ENCODE measurements around the gene NDUFA7. TPM values are rescaled to one million over a fixed set of nuclear protein-coding genes. Genes with fewer than 3 reads are reported as not detected.
A peak's percentile ranks its signal among the peaks of the same experiment; 100 is the strongest.

NDUFA7 gene
- total and polyA plus RNA-seq, 2 of the 13 experiments (the other 11 are each of a cell fraction or from before 2014, with no cell fraction given): 64.5 to 71.5 TPM

DNA sequence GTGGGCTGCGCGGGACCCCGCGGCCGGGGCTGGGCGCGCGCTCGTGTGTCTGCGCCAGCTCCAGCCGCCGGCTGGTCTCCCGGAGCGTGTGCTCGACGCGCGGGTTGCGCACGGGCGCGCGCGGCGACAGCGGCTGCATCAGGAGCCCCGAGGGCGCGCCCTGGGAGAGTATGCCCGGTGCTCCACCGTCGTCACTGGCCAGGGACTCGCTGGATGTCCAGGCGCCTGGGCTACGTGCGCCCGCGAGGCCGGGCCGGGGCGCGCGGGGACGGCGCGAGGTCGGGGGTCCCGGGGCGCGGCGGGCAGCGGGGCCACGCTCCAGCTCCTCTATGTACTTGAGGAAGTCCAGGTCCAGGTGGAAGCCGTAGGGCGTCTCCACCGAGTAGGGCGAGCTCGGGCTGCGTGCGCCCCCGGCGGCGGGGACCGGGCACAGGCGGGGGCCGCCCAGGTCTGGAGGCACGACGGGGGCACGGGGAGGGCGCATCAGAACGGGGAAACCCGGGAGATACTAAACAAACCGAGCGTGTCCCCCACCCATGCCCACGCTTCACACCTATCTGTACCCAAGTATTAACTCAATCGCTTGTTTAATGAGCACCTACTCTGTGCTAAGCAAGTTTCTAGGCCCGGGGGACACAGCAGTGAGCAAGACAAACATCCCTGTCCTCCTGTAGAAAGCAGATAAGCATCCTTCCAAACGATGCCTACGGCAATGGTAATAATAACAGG, 14.3 kb upstream of the NDUFA7 start:
- Histone ChIP-seq H3K4me1 (ENCODE audit: insufficient read depth, low read length) (peaks cover 52% of the 10 kb centered on the region), H3K27me3 (ENCODE audit: control insufficient read depth in 1 of 2, insufficient read depth in 2 of 2, low read length in 2 of 2) (peaks cover 10 to 49% of the 10 kb centered on the region in 2 experiments), H3K9me3 (ENCODE audit: low read length) (no peaks in the 10 kb centered on the region), H3K4me2 (ENCODE audit: low read depth, low read length) (peak overlapping the region; percentile 58), H3K36me3 (replicated peaks in 1 of 2; ENCODE audit: control insufficient read depth in 1 of 2, insufficient read depth in 2 of 2, low read length in 2 of 2) (no peaks in the 10 kb centered on the region), H3K79me2 (ENCODE audit: insufficient read depth, low read length) (no peaks in the 10 kb centered on the region), H4K20me1 (ENCODE audit: insufficient read depth, low read length) (no peaks in the 10 kb centered on the region), H2AFZ (ENCODE audit: low read length) (no peak overlapping the region), H3K27ac (ENCODE audit: extremely low read length, insufficient read depth, low read length) (no peak overlapping the region), H3K9ac (ENCODE audit: insufficient read depth, low read depth, low read length) (no peak overlapping the region), H3K4me3 (replicated peaks in 1 of 3; ENCODE audit: insufficient read depth in 1 of 3, low read depth in 2 of 3, low read length in 3 of 3) (peak overlapping the region; percentile 16 to 65 (median 26); a peak in 3 of 6 replicates)
- no TSS peak for BruUV-seq (replicated peaks)
- intact Hi-C loops (cut with micrococcal nuclease; ENCODE audit: unreplicated experiment) (no loop called here), in situ Hi-C loops (cut with HindIII; ENCODE audit: extremely low pct_ligation_motif_present, low pct_unique_long_range_greater_than_20kb) (no loop called here)
- DNase-seq (ENCODE audit: low spot score) (no peak), FAIRE-seq (no peak), ATAC-seq (peak; percentile 14; the same call in 2 of the 3 replicates)
- ChIA-PET POLR2A (interaction anchor here (0.9 to 2.1 kb wide), 4 partner anchors 11 to 89 kb away, joined by 3 to 16 read pairs (median 9); partner anchors contain the start of genes NDUFA7 and RPS28), CTCF (ENCODE audit: low intra/inter-chr PET ratio, low total read pairs) (no interaction called here)
- WGBS (ENCODE audit: low lambda C conversion rate): 5% methylated on average over 19 of the region's 79 CpGs
- TF ChIP-seq ZBTB7B (CRISPR knock-in tag; IDR thresholded peaks at IDR 0.05) (0 out of 2 replicates have a peak, but pooled peaks have one; percentile 20), PHF20 (CRISPR knock-in tag; IDR thresholded peaks at IDR 0.05) (no peak), RXRB (CRISPR knock-in tag; IDR thresholded peaks at IDR 0.05; ENCODE audit: borderline replicate concordance) (no peak), ZNF768 (CRISPR knock-in tag; IDR thresholded peaks at IDR 0.05) (no peak), ZNF777 (CRISPR knock-in tag; IDR thresholded peaks at IDR 0.05) (no peak), ZNF333 (CRISPR knock-in tag; IDR thresholded peaks at IDR 0.05; ENCODE audit: borderline replicate concordance) (no peak)
- TF ChIP-seq, protein P1, sequence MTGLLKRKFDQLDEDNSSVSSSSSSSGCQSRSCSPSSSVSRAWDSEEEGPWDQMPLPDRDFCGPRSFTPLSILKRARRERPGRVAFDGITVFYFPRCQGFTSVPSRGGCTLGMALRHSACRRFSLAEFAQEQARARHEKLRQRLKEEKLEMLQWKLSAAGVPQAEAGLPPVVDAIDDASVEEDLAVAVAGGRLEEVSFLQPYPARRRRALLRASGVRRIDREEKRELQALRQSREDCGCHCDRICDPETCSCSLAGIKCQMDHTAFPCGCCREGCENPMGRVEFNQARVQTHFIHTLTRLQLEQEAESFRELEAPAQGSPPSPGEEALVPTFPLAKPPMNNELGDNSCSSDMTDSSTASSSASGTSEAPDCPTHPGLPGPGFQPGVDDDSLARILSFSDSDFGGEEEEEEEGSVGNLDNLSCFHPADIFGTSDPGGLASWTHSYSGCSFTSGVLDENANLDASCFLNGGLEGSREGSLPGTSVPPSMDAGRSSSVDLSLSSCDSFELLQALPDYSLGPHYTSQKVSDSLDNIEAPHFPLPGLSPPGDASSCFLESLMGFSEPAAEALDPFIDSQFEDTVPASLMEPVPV (CRISPR knock-in tag; IDR thresholded peaks at IDR 0.05): no peak
- TF ChIP-seq, protein P2, sequence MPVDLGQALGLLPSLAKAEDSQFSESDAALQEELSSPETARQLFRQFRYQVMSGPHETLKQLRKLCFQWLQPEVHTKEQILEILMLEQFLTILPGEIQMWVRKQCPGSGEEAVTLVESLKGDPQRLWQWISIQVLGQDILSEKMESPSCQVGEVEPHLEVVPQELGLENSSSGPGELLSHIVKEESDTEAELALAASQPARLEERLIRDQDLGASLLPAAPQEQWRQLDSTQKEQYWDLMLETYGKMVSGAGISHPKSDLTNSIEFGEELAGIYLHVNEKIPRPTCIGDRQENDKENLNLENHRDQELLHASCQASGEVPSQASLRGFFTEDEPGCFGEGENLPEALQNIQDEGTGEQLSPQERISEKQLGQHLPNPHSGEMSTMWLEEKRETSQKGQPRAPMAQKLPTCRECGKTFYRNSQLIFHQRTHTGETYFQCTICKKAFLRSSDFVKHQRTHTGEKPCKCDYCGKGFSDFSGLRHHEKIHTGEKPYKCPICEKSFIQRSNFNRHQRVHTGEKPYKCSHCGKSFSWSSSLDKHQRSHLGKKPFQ (CRISPR knock-in tag; IDR thresholded peaks at IDR 0.05; ENCODE audit: insufficient replicate concordance): no peak
- TF ChIP-seq, protein P3, sequence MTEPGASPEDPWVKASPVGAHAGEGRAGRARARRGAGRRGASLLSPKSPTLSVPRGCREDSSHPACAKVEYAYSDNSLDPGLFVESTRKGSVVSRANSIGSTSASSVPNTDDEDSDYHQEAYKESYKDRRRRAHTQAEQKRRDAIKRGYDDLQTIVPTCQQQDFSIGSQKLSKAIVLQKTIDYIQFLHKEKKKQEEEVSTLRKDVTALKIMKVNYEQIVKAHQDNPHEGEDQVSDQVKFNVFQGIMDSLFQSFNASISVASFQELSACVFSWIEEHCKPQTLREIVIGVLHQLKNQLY (CRISPR knock-in tag; IDR thresholded peaks at IDR 0.05): no peak
- TF ChIP-seq, protein P4, sequence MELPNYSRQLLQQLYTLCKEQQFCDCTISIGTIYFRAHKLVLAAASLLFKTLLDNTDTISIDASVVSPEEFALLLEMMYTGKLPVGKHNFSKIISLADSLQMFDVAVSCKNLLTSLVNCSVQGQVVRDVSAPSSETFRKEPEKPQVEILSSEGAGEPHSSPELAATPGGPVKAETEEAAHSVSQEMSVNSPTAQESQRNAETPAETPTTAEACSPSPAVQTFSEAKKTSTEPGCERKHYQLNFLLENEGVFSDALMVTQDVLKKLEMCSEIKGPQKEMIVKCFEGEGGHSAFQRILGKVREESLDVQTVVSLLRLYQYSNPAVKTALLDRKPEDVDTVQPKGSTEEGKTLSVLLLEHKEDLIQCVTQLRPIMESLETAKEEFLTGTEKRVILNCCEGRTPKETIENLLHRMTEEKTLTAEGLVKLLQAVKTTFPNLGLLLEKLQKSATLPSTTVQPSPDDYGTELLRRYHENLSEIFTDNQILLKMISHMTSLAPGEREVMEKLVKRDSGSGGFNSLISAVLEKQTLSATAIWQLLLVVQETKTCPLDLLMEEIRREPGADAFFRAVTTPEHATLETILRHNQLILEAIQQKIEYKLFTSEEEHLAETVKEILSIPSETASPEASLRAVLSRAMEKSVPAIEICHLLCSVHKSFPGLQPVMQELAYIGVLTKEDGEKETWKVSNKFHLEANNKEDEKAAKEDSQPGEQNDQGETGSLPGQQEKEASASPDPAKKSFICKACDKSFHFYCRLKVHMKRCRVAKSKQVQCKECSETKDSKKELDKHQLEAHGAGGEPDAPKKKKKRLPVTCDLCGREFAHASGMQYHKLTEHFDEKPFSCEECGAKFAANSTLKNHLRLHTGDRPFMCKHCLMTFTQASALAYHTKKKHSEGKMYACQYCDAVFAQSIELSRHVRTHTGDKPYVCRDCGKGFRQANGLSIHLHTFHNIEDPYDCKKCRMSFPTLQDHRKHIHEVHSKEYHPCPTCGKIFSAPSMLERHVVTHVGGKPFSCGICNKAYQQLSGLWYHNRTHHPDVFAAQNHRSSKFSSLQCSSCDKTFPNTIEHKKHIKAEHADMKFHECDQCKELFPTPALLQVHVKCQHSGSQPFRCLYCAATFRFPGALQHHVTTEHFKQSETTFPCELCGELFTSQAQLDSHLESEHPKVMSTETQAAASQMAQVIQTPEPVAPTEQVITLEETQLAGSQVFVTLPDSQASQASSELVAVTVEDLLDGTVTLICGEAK (IDR thresholded peaks at IDR 0.05): no peak
- TF ChIP-seq, protein P4 (CRISPR knock-in tag; IDR thresholded peaks at IDR 0.05): no peak

Measured in HepG2 (cell line).